GM12891 (cell line): Measurements from ENCODE around the gene EVC.

Source experiments
- POLR2A ChIP-seq: IDR thresholded peaks from 2 replicates; pipeline ENCODE4 v1.6.1; 2011; ENCODE audit warnings: low read depth, low read length, control low read depth
- POLR2AphosphoS5 ChIP-seq: IDR thresholded peaks from 2 replicates; pipeline ENCODE4 v1.6.1; 2011; ENCODE audit warnings: low read depth, low read length, control low read depth
- POU2F2 ChIP-seq: IDR thresholded peaks from 2 replicates; pipeline ENCODE4 v1.6.1; 2011; ENCODE audit warnings: low read depth, mild to moderate bottlenecking, control low read depth, low read length, moderate library complexity
- TAF1 ChIP-seq: IDR thresholded peaks from 2 replicates; pipeline ENCODE4 v1.6.1; 2011; ENCODE audit warnings: low read depth, low read length, control low read depth

DNA sequence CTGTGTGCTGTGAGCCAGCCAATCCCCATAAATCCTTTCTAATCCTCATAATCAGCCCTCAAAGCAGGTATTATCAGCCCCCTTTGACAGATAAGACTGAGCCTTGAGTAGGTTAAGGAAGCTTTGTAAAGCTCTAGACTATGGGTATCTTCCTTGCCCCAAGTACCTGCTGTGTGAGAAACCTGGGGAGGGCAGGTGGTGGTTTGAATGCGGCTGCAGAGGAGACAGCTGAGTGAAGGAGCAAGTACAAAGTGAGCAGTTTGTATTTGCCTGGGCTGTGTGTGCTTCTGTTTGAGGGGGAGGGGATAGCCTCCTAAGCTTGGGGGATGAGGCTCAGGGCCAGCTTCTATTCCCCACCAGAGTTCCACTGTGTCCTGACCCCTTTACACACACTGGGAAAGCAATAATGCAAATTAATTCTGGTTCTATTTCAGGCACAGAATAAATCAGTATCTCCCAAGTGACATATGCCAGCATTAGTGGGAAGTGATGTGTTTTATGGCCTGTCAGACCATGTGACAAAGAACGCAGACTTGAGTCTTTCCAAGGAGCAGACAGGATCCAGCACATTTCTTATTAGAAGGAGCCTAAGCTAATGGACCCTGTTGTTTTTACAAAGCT, 63.5 kb downstream of the EVC start:
- TF ChIP-seq POLR2A: no peak
- TF ChIP-seq POLR2AphosphoS5: no peak
- TF ChIP-seq TAF1: no peak
- no peak for TF ChIP-seq POU2F2
